Naive B cell (primary cell): Measurements from ENCODE around the gene TRIM29. TPM values are rescaled to one million over a fixed set of nuclear protein-coding genes. Genes with fewer than 3 reads are reported as not detected.

Experiments used
- ATAC-seq, 2 donors: fragments of 150-1000 bp; cut with Tn5 transposase; 2 replicates each; pipeline ENCODE4 v1.10.0; 2021; ENCODE audit warnings: low read depth in 2 of 2, mild to moderate bottlenecking in 2 of 2, moderate library complexity in 2 of 2
- DNase-seq: peaks from one replicate; pipeline ENCODE4 v3.0.0; 2022
- H3K27ac Mint-ChIP-seq, 6 donors: one replicate each; pipeline ENCODE4 v1.8.0; 2020 to 2022; ENCODE audit warnings: mild to moderate bottlenecking in 6 of 6, mixed read lengths in 6 of 6, moderate library complexity in 5 of 6, inconsistent platforms in 2 of 6
- H3K27me3 Mint-ChIP-seq, 3 donors: one replicate each; pipeline ENCODE4 v1.8.0; 2021 to 2022; ENCODE audit warnings: mixed read lengths in 3 of 3, mild to moderate bottlenecking in 1 of 3
- H3K36me3 Mint-ChIP-seq, 2 donors: one replicate each; pipeline ENCODE4 v1.8.0; 2020 to 2022; ENCODE audit warnings: mixed read lengths in 2 of 2, inconsistent platforms in 1 of 2, mild to moderate bottlenecking in 1 of 2
- H3K4me1 Mint-ChIP-seq, 3 donors: one replicate each; pipeline ENCODE4 v1.8.0; 2020 to 2022; ENCODE audit warnings: mixed read lengths in 3 of 3, inconsistent platforms in 1 of 3, mild to moderate bottlenecking in 1 of 3, moderate library complexity in 1 of 3
- H3K4me3 Mint-ChIP-seq, 8 donors: one replicate each; pipeline ENCODE4 v1.8.0; 2020 to 2022; ENCODE audit warnings: mild to moderate bottlenecking in 8 of 8, mixed read lengths in 8 of 8, moderate library complexity in 8 of 8, inconsistent platforms in 2 of 8
- H3K9me3 Mint-ChIP-seq, 7 donors: one replicate each; pipeline ENCODE4 v1.8.0; 2020 to 2022; ENCODE audit warnings: mixed read lengths in 7 of 7, mild to moderate bottlenecking in 5 of 7, inconsistent platforms in 2 of 7, moderate library complexity in 1 of 7
- polyA plus RNA-seq, 6 donors: library from polyadenylated mRNA; unstranded; fragments of 300-500 nt; fragmentation: Illumina TruSeq; gene quantifications; one replicate each; pipeline ENCODE4 v1.2.3, GENCODE V29; 2021; ENCODE audit warnings: low read depth in 6 of 6

The TRIM29 gene
- polyA plus RNA-seq = not detected

- no peaks in the 10 kb centered on the region for H3K36me3 Mint-ChIP-seq
- no peak for DNase-seq
- H3K9me3 Mint-ChIP-seq = no peaks in the 10 kb centered on the region
- peak within 1 kb of the TSS in 1 of 8 donors; percentile 25 for H3K4me3 Mint-ChIP-seq
- peaks cover 20 to 32% (median 29%) of the 10 kb centered on the region in 3 donors for H3K27me3 Mint-ChIP-seq
- H3K27ac Mint-ChIP-seq = no peak within 1 kb of the TSS
- no peak for ATAC-seq
- H3K4me1 Mint-ChIP-seq = no peaks in the 10 kb centered on the region
These were observed at the start of gene TRIM29 for GRCh38 chr11:120137611-120138521. TRIM29 (minus strand) TSS chr11:120138113; CDS start chr11:120138031, 82 bp downstream.

DNA sequence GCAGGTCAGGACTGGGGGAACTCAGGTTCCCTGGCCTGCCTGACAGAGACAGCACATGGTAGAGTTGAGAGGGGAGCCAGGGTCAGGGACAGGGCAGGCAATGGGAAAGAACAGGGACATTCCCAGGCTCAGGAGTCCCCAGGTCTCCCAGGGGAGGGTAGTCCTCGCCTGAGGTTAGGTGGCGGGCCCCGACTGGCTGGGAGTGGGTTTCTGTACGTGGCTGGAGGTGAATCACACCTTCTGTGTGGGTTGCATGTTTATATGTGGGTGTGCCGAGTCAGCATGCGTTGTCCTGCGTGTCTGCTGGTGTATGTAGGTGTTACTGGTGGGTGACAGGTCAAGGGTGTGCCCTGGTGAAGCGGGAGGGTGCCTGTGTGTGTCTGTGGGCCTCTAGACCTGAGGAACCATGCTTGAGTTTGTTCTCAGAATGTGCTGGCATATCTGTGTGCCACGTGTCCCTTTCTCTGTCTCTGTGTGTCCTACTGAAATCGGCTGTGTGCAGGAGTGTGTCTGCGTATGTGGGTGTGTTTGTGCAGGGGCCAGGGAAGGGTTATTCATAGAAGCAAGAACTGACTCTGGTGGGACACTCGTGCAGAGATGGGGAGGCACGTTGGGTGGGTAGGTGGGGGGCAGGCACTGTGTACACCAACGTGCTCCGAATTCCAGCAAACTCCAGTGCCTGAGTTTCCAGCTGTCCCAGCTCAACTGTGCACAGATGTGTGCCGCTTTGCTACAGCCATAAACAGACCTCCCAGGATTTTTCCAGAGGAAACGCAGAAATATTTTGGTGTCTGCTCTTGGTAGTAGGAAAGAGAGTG is 49.1 kb upstream of the TRIM29 start:
- no peak overlapping the region for H3K4me3 Mint-ChIP-seq
- H3K27ac Mint-ChIP-seq = peak overlapping the region in 1 of 6 donors; percentile 15
- no peaks in the 10 kb centered on the region for H3K9me3 Mint-ChIP-seq
- ATAC-seq = no peak
- peaks cover 13 to 71% (median 37%) of the 10 kb centered on the region in 3 donors for H3K27me3 Mint-ChIP-seq
- no peak for DNase-seq
- H3K4me1 Mint-ChIP-seq = no peaks in the 10 kb centered on the region
- no peaks in the 10 kb centered on the region for H3K36me3 Mint-ChIP-seq

DNA sequence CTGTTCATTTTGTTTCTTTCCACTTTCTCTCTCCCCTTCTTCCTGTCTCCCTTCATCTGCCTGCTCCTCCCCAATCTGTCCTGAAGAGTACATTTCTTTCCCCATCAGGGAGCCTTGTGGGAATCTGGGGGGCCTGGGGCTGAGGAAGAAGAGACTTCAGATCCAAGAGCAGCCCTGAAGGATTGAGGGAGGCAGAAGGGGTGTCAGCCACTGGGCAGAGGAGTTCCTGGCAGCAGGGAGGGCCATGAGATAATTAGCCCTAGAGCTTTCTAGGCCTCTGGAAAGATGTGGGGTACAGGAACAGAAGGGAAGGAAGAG is 48.5 kb upstream of the TRIM29 start:
- Mint-ChIP-seq H3K9me3 (no peaks in the 10 kb centered on the region), H3K27me3 (peaks cover 13 to 68% (median 39%) of the 10 kb centered on the region in 3 donors), H3K4me1 (no peaks in the 10 kb centered on the region), H3K4me3 (no peak overlapping the region), H3K27ac (peak overlapping the region in 1 of 6 donors; percentile 71), H3K36me3 (no peaks in the 10 kb centered on the region)
- DNase-seq = no peak
- no peak for ATAC-seq

GRCh38 chr11:120185706-120186455 is 48.0 kb upstream of the TRIM29 start:
- ATAC-seq (no peak), DNase-seq (no peak)
- peak overlapping the region in 2 of 6 donors; percentile 58 to 88 for H3K27ac Mint-ChIP-seq
- no peaks in the 10 kb centered on the region for H3K9me3 Mint-ChIP-seq
- H3K36me3 Mint-ChIP-seq = no peaks in the 10 kb centered on the region
- no peak overlapping the region for H3K4me3 Mint-ChIP-seq
- H3K4me1 Mint-ChIP-seq = no peaks in the 10 kb centered on the region
- H3K27me3 Mint-ChIP-seq = peaks cover 13 to 65% (median 39%) of the 10 kb centered on the region in 3 donors

DNA sequence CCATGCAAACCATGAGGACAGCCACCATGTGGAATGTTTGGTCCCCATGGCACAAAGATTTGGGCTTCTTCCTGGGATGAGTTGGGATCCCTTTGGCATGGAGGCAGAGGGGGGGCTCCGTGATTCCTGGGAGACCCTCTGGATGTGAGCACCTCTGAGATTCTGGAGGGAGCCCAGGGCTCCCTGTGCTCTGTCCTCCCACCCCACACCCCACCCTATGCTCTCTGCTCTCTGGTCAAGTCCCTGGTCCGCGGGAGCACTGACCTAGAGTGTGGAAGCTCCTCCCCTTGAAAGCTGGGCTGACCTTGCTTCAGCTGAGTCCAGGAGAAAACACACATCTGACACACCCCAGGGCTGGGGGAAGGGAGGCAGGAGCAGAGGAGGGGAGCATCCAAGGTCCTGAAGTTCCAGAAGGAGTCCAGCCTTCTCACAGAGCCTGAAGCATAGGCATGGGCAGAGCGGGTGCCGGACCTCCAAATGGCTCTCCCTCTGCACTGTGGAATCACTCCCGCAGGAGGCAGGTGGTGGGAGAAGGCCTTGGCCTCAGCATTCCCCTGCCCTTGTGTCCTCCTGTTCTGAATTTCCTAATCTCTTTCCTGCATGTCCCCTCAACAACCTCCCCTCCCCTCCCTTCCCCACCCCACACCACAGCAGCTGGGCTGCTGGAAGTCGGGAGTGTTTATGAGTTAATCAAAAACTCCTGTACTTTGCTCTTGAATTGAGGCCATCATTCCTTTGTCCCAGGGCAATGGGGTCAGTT is 47.2 kb upstream of the TRIM29 start:
- Mint-ChIP-seq H3K4me1 (no peaks in the 10 kb centered on the region), H3K4me3 (no peak overlapping the region), H3K9me3 (no peaks in the 10 kb centered on the region), H3K36me3 (no peaks in the 10 kb centered on the region), H3K27me3 (peaks cover 12 to 61% (median 43%) of the 10 kb centered on the region in 3 donors), H3K27ac (no peak overlapping the region)
- no peak for ATAC-seq
- no peak for DNase-seq

- H3K36me3 Mint-ChIP-seq = no peaks in the 10 kb centered on the region
- H3K9me3 Mint-ChIP-seq = no peaks in the 10 kb centered on the region
- peaks cover 9 to 60% (median 50%) of the 10 kb centered on the region in 3 donors for H3K27me3 Mint-ChIP-seq
- ATAC-seq (no peak), DNase-seq (no peak)
- H3K27ac Mint-ChIP-seq = no peak overlapping the region
- peaks cover 0 to 2% (median 0%) of the 10 kb centered on the region in 3 donors for H3K4me1 Mint-ChIP-seq
- no peak overlapping the region for H3K4me3 Mint-ChIP-seq
These were observed 46.5 kb upstream of the TRIM29 start for GRCh38 chr11:120184371-120184945.

- peaks cover 8 to 60% (median 51%) of the 10 kb centered on the region in 3 donors for H3K27me3 Mint-ChIP-seq
- no peak for DNase-seq
- no peak overlapping the region for H3K4me3 Mint-ChIP-seq
- no peak for ATAC-seq
- no peaks in the 10 kb centered on the region for H3K9me3 Mint-ChIP-seq
- no peaks in the 10 kb centered on the region for H3K36me3 Mint-ChIP-seq
- peaks cover 0 to 4% (median 0%) of the 10 kb centered on the region in 3 donors for H3K4me1 Mint-ChIP-seq
- H3K27ac Mint-ChIP-seq = no peak overlapping the region
These were observed 45.8 kb upstream of the TRIM29 start for GRCh38 chr11:120183701-120184141.

GRCh38 chr11:120182790-120183491 is 45.0 kb upstream of the TRIM29 start:
- ATAC-seq (no peak), DNase-seq (no peak)
- H3K36me3 Mint-ChIP-seq = no peaks in the 10 kb centered on the region

DNA sequence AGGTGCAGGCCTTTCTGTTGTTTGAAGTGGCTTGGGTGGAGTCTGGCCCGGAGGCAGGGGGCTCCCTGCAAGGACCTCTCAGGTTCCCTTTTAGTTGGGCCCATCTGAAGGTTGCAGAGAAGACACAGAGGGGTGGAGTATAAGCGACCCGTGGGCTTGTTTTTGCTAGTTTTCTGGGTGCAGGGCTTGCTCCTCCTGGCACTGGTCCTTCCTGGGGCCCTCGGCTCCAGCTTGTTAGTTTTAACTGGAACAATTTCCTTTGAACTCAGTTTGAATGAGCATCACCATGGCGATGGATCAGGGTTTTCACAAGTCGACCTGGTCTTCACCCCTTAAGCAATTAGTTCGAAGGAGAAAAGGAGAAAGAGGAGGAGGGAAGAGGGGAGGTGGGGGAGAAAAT is 44.5 kb upstream of the TRIM29 start:
- H3K4me3 Mint-ChIP-seq = no peak overlapping the region
- DNase-seq (no peak), ATAC-seq (no peak)
- no peak overlapping the region for H3K27ac Mint-ChIP-seq
- no peaks in the 10 kb centered on the region for H3K36me3 Mint-ChIP-seq
- H3K4me1 Mint-ChIP-seq = peaks cover 0 to 4% (median 0%) of the 10 kb centered on the region in 3 donors
- H3K9me3 Mint-ChIP-seq = no peaks in the 10 kb centered on the region
- H3K27me3 Mint-ChIP-seq = peaks cover 8 to 54% (median 47%) of the 10 kb centered on the region in 3 donors

More at GRCh38 chr11:120182790-120183491, 45.0 kb upstream of the TRIM29 start:
- no peak overlapping the region for H3K4me3 Mint-ChIP-seq
- H3K4me1 Mint-ChIP-seq = peaks cover 0 to 4% (median 0%) of the 10 kb centered on the region in 3 donors
- no peak overlapping the region for H3K27ac Mint-ChIP-seq
- H3K27me3 Mint-ChIP-seq = peaks cover 8 to 54% (median 51%) of the 10 kb centered on the region in 3 donors
- H3K9me3 Mint-ChIP-seq = no peaks in the 10 kb centered on the region

DNA sequence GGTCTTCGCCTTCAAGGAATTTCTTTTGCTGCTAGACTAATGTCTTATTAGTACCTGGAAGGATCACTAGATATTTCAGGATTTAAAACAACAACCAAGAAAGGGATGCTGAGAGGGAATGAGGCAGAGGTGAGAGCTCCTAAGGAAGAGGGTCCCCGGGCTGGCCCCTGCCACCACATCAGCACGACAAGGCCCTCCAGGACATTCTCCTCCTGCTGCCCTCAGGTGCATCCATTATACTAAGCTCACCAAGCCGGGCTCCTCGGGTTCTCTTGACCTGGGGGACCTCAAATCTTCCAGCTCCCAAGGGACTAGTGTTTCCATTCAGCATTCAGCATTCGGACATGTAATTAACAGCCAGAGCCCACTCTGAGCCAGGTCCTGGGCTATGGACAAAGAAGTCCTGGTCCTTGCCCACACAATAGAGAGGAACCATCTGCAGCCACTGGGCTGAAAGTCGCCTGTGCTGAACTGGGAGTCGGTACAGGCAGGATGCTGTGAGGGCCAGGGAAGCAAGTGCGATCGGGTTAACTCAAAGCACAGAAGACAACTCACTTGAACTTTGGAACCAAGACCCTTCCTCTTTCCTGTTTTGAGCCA is 43.6 kb upstream of the TRIM29 start:
- peaks cover 0 to 2% (median 0%) of the 10 kb centered on the region in 7 donors for H3K9me3 Mint-ChIP-seq
- no peaks in the 10 kb centered on the region for H3K36me3 Mint-ChIP-seq
- no peak overlapping the region for H3K27ac Mint-ChIP-seq
- H3K4me3 Mint-ChIP-seq = no peak overlapping the region
- DNase-seq (no peak), ATAC-seq (no peak)
- peaks cover 0 to 4% (median 0%) of the 10 kb centered on the region in 3 donors for H3K4me1 Mint-ChIP-seq
- peaks cover 13 to 47% (median 38%) of the 10 kb centered on the region in 3 donors for H3K27me3 Mint-ChIP-seq

- peaks cover 17 to 40% (median 40%) of the 10 kb centered on the region in 3 donors for H3K27me3 Mint-ChIP-seq
These were observed 42.8 kb upstream of the TRIM29 start for GRCh38 chr11:120180551-120181232.

More at GRCh38 chr11:120180551-120181232, 42.8 kb upstream of the TRIM29 start:
- Mint-ChIP-seq H3K36me3 (no peaks in the 10 kb centered on the region), H3K9me3 (peaks cover 0 to 2% (median 0%) of the 10 kb centered on the region in 7 donors), H3K4me3 (no peak overlapping the region), H3K4me1 (peaks cover 0 to 4% (median 0%) of the 10 kb centered on the region in 3 donors), H3K27ac (no peak overlapping the region)
- ATAC-seq = no peak
- no peak for DNase-seq
